Adipose tissue (tissue), 3 donors: Measurements from ENCODE around the gene FTSJ3. TPM values are rescaled to one million over a fixed set of nuclear protein-coding genes. Genes with fewer than 3 reads are reported as not detected.

Source experiments
- H3K27ac ChIP-seq: one replicate; pipeline ENCODE4 v1.5.1; 2013; ENCODE audit warnings: low read depth, low read length
- WGBS, 3 donors: extraction: QIAGEN DNeasy Blood & Tissue Kit; methylation state at CpG; one replicate each; pipeline ENCODE4 v1.1.7; 2013; 5-methylcytosine and 5-hydroxymethylcytosine counted together
- polyA plus RNA-seq, 3 donors: library from polyadenylated mRNA; stranded (reverse); fragments of 200-250 nt; gene quantifications; one replicate each; pipeline ENCODE4 v1.2.3, GENCODE V29; 2013
- donor health status: healthy with polysubstance abuse.
- donor health status: Bipolar disorder and iron deficiency.
- donor health status: healthy.

Gene FTSJ3
- polyA plus RNA-seq, 3 donors = 14.5 to 21.9 (median 21.3) TPM

GRCh38 chr17:63773272-63774140 is 54.0 kb downstream of the FTSJ3 start, which contains the start of gene CCDC47:
TSS of gene CCDC47 (minus strand) at chr17:63773597. CDS start at chr17:63766175, 7,422 bp downstream.
- WGBS, 3 donors = 0 to 1% (median 0%) methylated on average over 73 to 74 of the region's 74 CpGs
- H3K27ac ChIP-seq = peak within 1 kb of the TSS; percentile 84

GRCh38 chr17:63772801-63773271 is 54.6 kb downstream of the FTSJ3 start:
- peak overlapping the region; percentile 84 for H3K27ac ChIP-seq
- WGBS, 3 donors = 1 to 6% (median 5%) methylated on average over 7 of the region's 7 CpGs

Other genes starting within 250 kb of the FTSJ3 start
- gene TACO1, start 226.8 kb downstream of the FTSJ3 start, polyA plus RNA-seq = 10 to 100 TPM; 11.5 to 18.9 (median 17.8) TPM
- 10 to 100 TPM in 2 of 3 donors, 1 to 10 TPM in 1; 9.7 to 34.4 (median 22.7) TPM for gene MAP3K3, start 205.2 kb downstream of the FTSJ3 start, polyA plus RNA-seq
- gene LIMD2, start 127.5 kb downstream of the FTSJ3 start, polyA plus RNA-seq = 10 to 100 TPM; 10.4 to 18.8 (median 14.2) TPM
- gene STRADA, start 85.9 kb downstream of the FTSJ3 start, polyA plus RNA-seq = 10 to 100 TPM; 10.7 to 17.5 (median 16.6) TPM
- 10 to 100 TPM; 24.0 to 67.4 (median 35.6) TPM for gene CCDC47, start 54.1 kb downstream of the FTSJ3 start, polyA plus RNA-seq
- gene DDX42, start 53.5 kb downstream of the FTSJ3 start, polyA plus RNA-seq = 10 to 100 TPM; 63.1 to 93.2 (median 71.4) TPM
- gene PSMC5, start 232 bp downstream of the FTSJ3 start, polyA plus RNA-seq = 100 to 1,000 TPM in 2 of 3 donors, 10 to 100 TPM in 1; 78.4 to 204 (median 141) TPM
- 10 to 100 TPM; 60.3 to 91.2 (median 62.3) TPM for gene SMARCD2, start 15.0 kb upstream of the FTSJ3 start, polyA plus RNA-seq
- not detected for gene CSH2, start 46.0 kb upstream of the FTSJ3 start, polyA plus RNA-seq
- not detected for gene GH2, start 54.3 kb upstream of the FTSJ3 start, polyA plus RNA-seq
- gene CSH1, start 68.9 kb upstream of the FTSJ3 start, polyA plus RNA-seq = not detected
- not detected for gene CSHL1, start 83.6 kb upstream of the FTSJ3 start, polyA plus RNA-seq
- not detected for gene GH1, start 91.2 kb upstream of the FTSJ3 start, polyA plus RNA-seq
- gene CD79B, start 104.7 kb upstream of the FTSJ3 start, polyA plus RNA-seq = 1 to 10 TPM; 2.7 to 6.3 (median 5.2) TPM
- 10 to 100 TPM in 2 of 3 donors, 1 to 10 TPM in 1; 1.8 to 25.6 (median 11.1) TPM for gene SCN4A, start 145.3 kb upstream of the FTSJ3 start, polyA plus RNA-seq
- 1 to 10 TPM in 1 of 3 donors, under 1 TPM in 2; 0.09 to 1.1 (median 0.45) TPM for gene PRR29, start 170.7 kb upstream of the FTSJ3 start, polyA plus RNA-seq
- 10 to 100 TPM; 13.0 to 87.0 (median 63.9) TPM for gene ICAM2, start 193.0 kb upstream of the FTSJ3 start, polyA plus RNA-seq